Choroid plexus epithelial cell (primary cell): Measurements from ENCODE around the gene HOMER1.
"Not testable (repeated sequence)": the region's sequence is repeated elsewhere in the genome, so short reads cannot be mapped to it uniquely, and the experiment has no call there.

Source experiments
- DNase-seq: peaks from one replicate; pipeline ENCODE4 v3.0.0-alpha.2; 2010; ENCODE audit warnings: low read depth
- H3K4me3 ChIP-seq: 2 replicates; pipeline ENCODE4 v1.5.1; 2011; ENCODE audit warnings: low read depth, mild to moderate bottlenecking, control low read depth, low read length, moderate library complexity
- CTCF ChIP-seq: conservative IDR thresholded peaks from 2 replicates; pipeline ENCODE4 v1.5.1; 2011; ENCODE audit warnings: low read depth, mild to moderate bottlenecking, control low read depth, inconsistent platforms, low read length, moderate library complexity

Gene HOMER1

GRCh38 chr5:79517601-79518000 lies 3.7 kb upstream of the HOMER1 start:
- DNase-seq: no peak
- H3K4me3 ChIP-seq: no peak overlapping the region
- TF ChIP-seq CTCF: no peak

GRCh38 chr5:79516986-79517385 lies 3.1 kb upstream of the HOMER1 start:
- no peak overlapping the region for H3K4me3 ChIP-seq
- TF ChIP-seq CTCF: no peak
- DNase-seq: no peak

- not testable (repeated sequence) for DNase-seq
These were observed 2.4 kb upstream of the HOMER1 start for GRCh38 chr5:79516331-79516730.

GRCh38 chr5:79514391-79515105 lies 614 bp upstream of the HOMER1 start:
- peak; percentile 93 for DNase-seq
- TF ChIP-seq CTCF: no peak
- H3K4me3 ChIP-seq: peak overlapping the region; percentile 85

More at GRCh38 chr5:79516331-79516730, 2.4 kb upstream of the HOMER1 start:
- H3K4me3 ChIP-seq: not testable (repeated sequence)

GRCh38 chr5:79513308-79513703 lies 628 bp downstream of the HOMER1 start:
- TF ChIP-seq CTCF: no peak
- H3K4me3 ChIP-seq: peak overlapping the region; percentile 85
- DNase-seq: peak; percentile 23

GRCh38 chr5:79512471-79513307 lies 1.2 kb downstream of the HOMER1 start:
- DNase-seq: peak; percentile 39
- peak overlapping the region; percentile 85 for H3K4me3 ChIP-seq
- no peak for TF ChIP-seq CTCF

- DNase-seq: no peak
- peak overlapping the region; percentile 85 for H3K4me3 ChIP-seq
- TF ChIP-seq CTCF: no peak
These were observed 1.9 kb downstream of the HOMER1 start for GRCh38 chr5:79512049-79512448.
